ENCODE data around the gene SPEN.

DNA sequence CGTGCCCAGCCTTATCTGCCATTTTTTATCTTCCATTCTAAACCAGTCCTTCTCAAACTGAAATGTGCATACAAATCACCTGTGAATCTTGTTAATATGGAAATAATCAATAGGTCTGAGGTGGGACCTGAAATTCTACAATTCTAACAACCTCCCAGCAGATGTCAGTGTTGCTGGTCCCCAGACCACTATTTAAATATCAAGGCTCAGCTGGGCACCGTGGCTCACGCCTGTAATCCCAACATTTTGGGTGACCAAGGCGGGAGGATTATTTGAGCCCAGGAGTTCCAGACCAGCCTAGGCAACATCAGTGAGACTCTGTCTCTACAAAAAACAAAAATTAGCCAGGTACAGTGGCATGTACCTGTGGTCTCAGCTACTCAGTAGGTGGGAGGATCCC lies 44.1 kb upstream of the SPEN start:
- TF ChIP-seq, protein P1, sequence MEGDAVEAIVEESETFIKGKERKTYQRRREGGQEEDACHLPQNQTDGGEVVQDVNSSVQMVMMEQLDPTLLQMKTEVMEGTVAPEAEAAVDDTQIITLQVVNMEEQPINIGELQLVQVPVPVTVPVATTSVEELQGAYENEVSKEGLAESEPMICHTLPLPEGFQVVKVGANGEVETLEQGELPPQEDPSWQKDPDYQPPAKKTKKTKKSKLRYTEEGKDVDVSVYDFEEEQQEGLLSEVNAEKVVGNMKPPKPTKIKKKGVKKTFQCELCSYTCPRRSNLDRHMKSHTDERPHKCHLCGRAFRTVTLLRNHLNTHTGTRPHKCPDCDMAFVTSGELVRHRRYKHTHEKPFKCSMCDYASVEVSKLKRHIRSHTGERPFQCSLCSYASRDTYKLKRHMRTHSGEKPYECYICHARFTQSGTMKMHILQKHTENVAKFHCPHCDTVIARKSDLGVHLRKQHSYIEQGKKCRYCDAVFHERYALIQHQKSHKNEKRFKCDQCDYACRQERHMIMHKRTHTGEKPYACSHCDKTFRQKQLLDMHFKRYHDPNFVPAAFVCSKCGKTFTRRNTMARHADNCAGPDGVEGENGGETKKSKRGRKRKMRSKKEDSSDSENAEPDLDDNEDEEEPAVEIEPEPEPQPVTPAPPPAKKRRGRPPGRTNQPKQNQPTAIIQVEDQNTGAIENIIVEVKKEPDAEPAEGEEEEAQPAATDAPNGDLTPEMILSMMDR (IDR thresholded peaks at IDR 0.05) = peak; percentile 45 to 54 (median 51)
- no peak for TF ChIP-seq POLR2A (IDR thresholded peaks at IDR 0.05)
